SK-N-SH (cell line): Measurements from ENCODE around the gene C12orf60. TPM values are rescaled to one million over a fixed set of nuclear protein-coding genes. Genes with fewer than 3 reads are reported as not detected.

Experiments used
- CTCF ChIA-PET: fragments of 300-600, 350-600 bp; formaldehyde crosslinking; extraction: SDS; loops from one replicate; lab custom pipeline; 2021; lab: Yijun Ruan, JAX
- POLR2A ChIA-PET: fragments of 350-600 bp; sonication (Branson Sonifier 250); formaldehyde crosslinking; extraction: SDS; loops from one replicate; lab custom pipeline; 2020; ENCODE audit warnings: antibody characterized with exemption, inconsistent platforms; lab: Yijun Ruan, JAX
- DNase-seq: peaks from one replicate; pipeline ENCODE4 v3.0.0; 2012
- H2AFZ ChIP-seq: fragments of 200-600 bp; sonication (generic); 2 replicates; pipeline ENCODE4 v1.8.1; 2016; ENCODE audit warnings: antibody characterized with exemption, mild to moderate bottlenecking, low read depth
- H3F3A ChIP-seq: fragments of 200-600 bp; sonication (generic); replicated peaks from 2 replicates; pipeline ENCODE3; 2016; ENCODE audit warnings: antibody characterized with exemption, mild to moderate bottlenecking; ENCODE audit not compliant: insufficient read depth
- H3K27ac ChIP-seq, 2 experiments: fragments of 200-500 bp in 1 of 2; fragments of 200-600 bp in 1 of 2; sonication (Bioruptor generic) in 1 of 2; sonication (generic), shearing (Covaris generic) in 1 of 2; 2 replicates each; pipeline versions ENCODE4 v1.5.1 to v1.6.1; 2014 to 2016; ENCODE audit warnings: low read depth in 2 of 2, inconsistent platforms in 1 of 2, low read length in 1 of 2, mild to moderate bottlenecking in 1 of 2, mixed read lengths in 1 of 2
- H3K27me3 ChIP-seq: fragments of 200-600 bp; sonication (generic), shearing (Covaris generic); 2 replicates; pipeline ENCODE4 v1.6.1; 2016; ENCODE audit warnings: mixed run types; ENCODE audit not compliant: insufficient read depth
- H3K36me3 ChIP-seq, 2 experiments: fragments of 200-500 bp in 1 of 2; fragments of 200-600 bp in 1 of 2; sonication (Bioruptor generic) in 1 of 2; sonication (generic) in 1 of 2; replicated peaks in 1 of 2; 2 replicates each; pipeline versions ENCODE3 to v1.5.1; 2014 to 2016; ENCODE audit warnings: low read length in 1 of 2, mild to moderate bottlenecking in 1 of 2; ENCODE audit not compliant: insufficient read depth in 2 of 2, control insufficient read depth in 1 of 2
- H3K4me1 ChIP-seq, 2 experiments: fragments of 200-500 bp in 1 of 2; fragments of 200-600 bp in 1 of 2; sonication (Bioruptor generic) in 1 of 2; sonication (generic), shearing (Covaris generic) in 1 of 2; 2 replicates each; pipeline versions ENCODE4 v1.5.1 to v1.6.1; 2014 to 2016; ENCODE audit warnings: low read depth in 1 of 2, low read length in 1 of 2, mixed run types in 1 of 2; ENCODE audit not compliant: insufficient read depth in 2 of 2, control insufficient read depth in 1 of 2
- H3K4me2 ChIP-seq: fragments of 200-600 bp; sonication (generic), shearing (Covaris generic); 2 replicates; pipeline ENCODE4 v1.6.1; 2017; ENCODE audit warnings: mixed run types
- H3K4me3 ChIP-seq, 2 experiments: fragments of 200-500 bp in 1 of 2; fragments of 200-600 bp in 1 of 2; sonication (Bioruptor generic) in 1 of 2; sonication (generic), shearing (Covaris generic) in 1 of 2; 2 replicates each; pipeline versions ENCODE4 v1.5.1 to v1.8.1; 2014 to 2016; ENCODE audit warnings: low read depth in 2 of 2, inconsistent platforms in 1 of 2, low read length in 1 of 2, mild to moderate bottlenecking in 1 of 2, mixed read lengths in 1 of 2, moderate library complexity in 1 of 2
- H3K79me2 ChIP-seq: fragments of 200-600 bp; sonication (generic); 2 replicates; pipeline ENCODE4 v1.8.1; 2017; ENCODE audit warnings: mild to moderate bottlenecking; ENCODE audit not compliant: insufficient read depth
- H3K9ac ChIP-seq: fragments of 200-600 bp; sonication (generic); 2 replicates; pipeline ENCODE4 v1.6.1; 2017; ENCODE audit warnings: mixed run types
- H3K9me2 ChIP-seq: fragments of 200-600 bp; sonication (generic); 2 replicates; pipeline ENCODE4 v1.6.1; 2017; ENCODE audit warnings: mixed run types
- H3K9me3 ChIP-seq: fragments of 200-600 bp; sonication (generic); 2 replicates; pipeline ENCODE4 v1.6.1; 2017; ENCODE audit warnings: mixed run types, mild to moderate bottlenecking, moderate library complexity
- H4K20me1 ChIP-seq: fragments of 200-600 bp; sonication (generic); 2 replicates; pipeline ENCODE4 v1.6.1; 2017; ENCODE audit warnings: mild to moderate bottlenecking, mixed run types; ENCODE audit not compliant: insufficient read depth
- CHD2 ChIP-seq: fragments of 150-350 bp; IDR thresholded peaks from 2 replicates; pipeline ENCODE4 v1.6.1; 2018; ENCODE audit warnings: low read length; ENCODE audit not compliant: partially characterized antibody
- CTCF ChIP-seq: fragments of 200-600 bp; sonication (generic); IDR thresholded peaks from 2 replicates; pipeline ENCODE4 v1.6.1; 2017; ENCODE audit warnings: antibody characterized with exemption, mild to moderate bottlenecking, moderate library complexity
- FOSL2 ChIP-seq: IDR thresholded peaks from 2 replicates; pipeline ENCODE4 v1.4.0; 2012; ENCODE audit warnings: low read depth, mild to moderate bottlenecking, moderate library complexity, borderline replicate concordance
- FOXJ3 ChIP-seq: sonication (generic); formaldehyde crosslinking; IDR thresholded peaks from 2 replicates; pipeline ENCODE4 v1.5.1; 2020; ENCODE audit warnings: mild to moderate bottlenecking, missing genetic modification reagents
- GATA2 ChIP-seq: sonication (generic); formaldehyde crosslinking; IDR thresholded peaks from 2 replicates; pipeline ENCODE4 v1.5.0; 2020; ENCODE audit warnings: mild to moderate bottlenecking, missing genetic modification reagents
- JUND ChIP-seq: IDR thresholded peaks from 2 replicates; pipeline ENCODE4 v1.4.0; 2012
- MAX ChIP-seq: IDR thresholded peaks from 2 replicates; pipeline ENCODE4 v1.4.0; 2012; ENCODE audit warnings: low read depth
- MEF2A ChIP-seq: IDR thresholded peaks from 2 replicates; pipeline ENCODE4 v1.4.0; 2012; ENCODE audit warnings: low read depth, borderline replicate concordance
- MXI1 ChIP-seq: IDR thresholded peaks from 2 replicates; pipeline ENCODE4 v1.6.1; 2012; ENCODE audit warnings: mild to moderate bottlenecking, low read depth, low read length, improper control_type of control experiment
- NFIC ChIP-seq: IDR thresholded peaks from 2 replicates; pipeline ENCODE4 v1.4.0; 2012; ENCODE audit warnings: borderline replicate concordance
- PBX3 ChIP-seq: IDR thresholded peaks from 2 replicates; pipeline ENCODE4; 2012
- POLR2AphosphoS5 ChIP-seq: IDR thresholded peaks from 2 replicates; pipeline ENCODE4 v1.6.1; 2012; ENCODE audit warnings: low read depth, low read length
- SMC3 ChIP-seq: IDR thresholded peaks from 2 replicates; pipeline ENCODE4 v1.6.1; 2012; ENCODE audit warnings: low read depth, low read length, improper control_type of control experiment
- ZBTB33 ChIP-seq: IDR thresholded peaks from 2 replicates; pipeline ENCODE4 v1.4.0; 2012; ENCODE audit warnings: low read depth, borderline replicate concordance
- WGBS: methylation state at CpG from one replicate; pipeline ENCODE4 v1.1.6; 2017; ENCODE audit warnings: low lambda C conversion rate; 5-methylcytosine and 5-hydroxymethylcytosine counted together
- polyA plus RNA-seq, 3 experiments: library from polyadenylated mRNA; depleted of rRNA; stranded (reverse); fragments of >200 nt; gene quantifications; 2 replicates each; pipeline ENCODE4 v1.2.3, GENCODE V29; 2012

Gene C12orf60
- polyA plus RNA-seq, 1 of the 3 experiments (the other 2 are of a cell fraction), result 0.87 TPM

- TF ChIP-seq POLR2AphosphoS5 (0 out of 2 replicates have a peak, but pooled peaks have one; percentile 7), ZBTB33 (no peak)
- no peaks in the 10 kb centered on the region for H3K9me2 ChIP-seq
- POLR2A ChIA-PET, result interaction anchor here (2.9 kb wide), 1 partner anchor 34 kb away, joined by 30 read pairs; the partner anchor contains the start of genes C12orf60 and WBP11
- no peaks in the 10 kb centered on the region for H3K27me3 ChIP-seq
- peaks cover 11 to 12% of the 10 kb centered on the region in 2 experiments; a peak in 3 of 4 replicates for H3K4me1 ChIP-seq
- 13% methylated on average over 16 of the region's 26 CpGs for WGBS
- H3K27ac ChIP-seq, result peak overlapping the region; percentile 81 to 96; a peak in 3 of 4 replicates
- H3K4me3 ChIP-seq, result peak overlapping the region; percentile 73 to 93
- peaks cover 5 to 33% of the 10 kb centered on the region in 2 experiments for H3K36me3 ChIP-seq
- H3K79me2 ChIP-seq, result peaks cover 63% of the 10 kb centered on the region
- peaks cover 23% of the 10 kb centered on the region; the same call in 1 of the 2 replicates for H4K20me1 ChIP-seq
- peak overlapping the region; percentile 77; the same call in 1 of the 2 replicates for H2AFZ ChIP-seq
- peak; percentile 59 for DNase-seq
- peak overlapping the region; percentile 91 for H3K4me2 ChIP-seq
- CTCF ChIA-PET, result interaction anchor here (0.7 to 2.6 kb wide), 27 partner anchors 9 to 821 kb away, joined by 3 to 18 read pairs (median 4); partner anchors contain the start of genes C12orf60, RERG and WBP11
- peak overlapping the region; percentile 92 for H3K9ac ChIP-seq
- H3K9me3 ChIP-seq, result no peaks in the 10 kb centered on the region
- H3F3A ChIP-seq, result peaks cover 22% of the 10 kb centered on the region
Observed at GRCh38 chr12:14769466-14769968, 34.0 kb upstream of the C12orf60 start.

- under 1% methylated on average over 20 of the region's 38 CpGs for WGBS
- H3K79me2 ChIP-seq, result peaks cover 67% of the 10 kb centered on the region
- peak overlapping the region; percentile 92 for H3K9ac ChIP-seq
- peaks cover 23% of the 10 kb centered on the region; the same call in 1 of the 2 replicates for H4K20me1 ChIP-seq
- TF ChIP-seq PBX3 (no peak), POLR2AphosphoS5 (peak; percentile 16; the same call in 1 of the 2 replicates), MAX (peak; percentile 49; the same call in 1 of the 2 replicates), MXI1 (peak; percentile 64), MEF2A (no peak), CHD2 (peak; percentile 71), FOSL2 (0 out of 2 replicates have a peak, but pooled peaks have one; percentile 2), GATA2 (peak; percentile 38; the same call in 1 of the 2 replicates), JUND (no peak), SMC3 (peak; percentile 36; the same call in 1 of the 2 replicates), NFIC (peak; percentile 12; the same call in 1 of the 2 replicates), FOXJ3 (0 out of 2 replicates have a peak, but pooled peaks have one; percentile 14), ZBTB33 (peak; percentile 40; the same call in 1 of the 2 replicates), CTCF (peak; percentile 74)
- H3K4me3 ChIP-seq, result peak overlapping the region; percentile 73 to 93
- H3K9me3 ChIP-seq, result no peaks in the 10 kb centered on the region
- H3K9me2 ChIP-seq, result no peaks in the 10 kb centered on the region
- H3K4me1 ChIP-seq, result peaks cover 11 to 12% of the 10 kb centered on the region in 2 experiments; a peak in 3 of 4 replicates
- H2AFZ ChIP-seq, result peak overlapping the region; percentile 77; the same call in 1 of the 2 replicates
- CTCF ChIA-PET, result interaction anchor here (0.6 to 2.6 kb wide), 25 partner anchors 9 to 820 kb away, joined by 3 to 18 read pairs (median 4); partner anchors contain the start of genes C12orf60 and WBP11
- peaks cover 21% of the 10 kb centered on the region for H3F3A ChIP-seq
- peak; percentile 83 for DNase-seq
- POLR2A ChIA-PET, result interaction anchor here (2.9 kb wide), 1 partner anchor 34 kb away, joined by 30 read pairs; the partner anchor contains the start of genes C12orf60 and WBP11
- H3K36me3 ChIP-seq, result peaks cover 5 to 32% of the 10 kb centered on the region in 2 experiments
- H3K27me3 ChIP-seq, result no peaks in the 10 kb centered on the region
- H3K4me2 ChIP-seq, result peak overlapping the region; percentile 91
- peak overlapping the region; percentile 81 to 96 for H3K27ac ChIP-seq
Observed at GRCh38 chr12:14769969-14770495, 33.4 kb upstream of the C12orf60 start.
